HG03066 (cell line): ENCODE measurements around the gene KY.

ENCODE experiments used
- ATAC-seq: cut with Tn5 transposase; IDR thresholded peaks from one replicate; pipeline ENCODE4 v1.9.1; 2021; ENCODE audit warnings: low read depth; ENCODE audit not compliant: unreplicated experiment

Gene KY

GRCh38 chr3:134675726-134676256, 25.0 kb upstream of the KY start:
- no peak for ATAC-seq

- ATAC-seq: no peak
Observed at GRCh38 chr3:134672571-134672970, 21.7 kb upstream of the KY start.

GRCh38 chr3:134667956-134668355, 17.1 kb upstream of the KY start:
- ATAC-seq: no peak

GRCh38 chr3:134667406-134667805, 16.6 kb upstream of the KY start:
- ATAC-seq: no peak

GRCh38 chr3:134666885-134667284, 16.1 kb upstream of the KY start:
- no peak for ATAC-seq

GRCh38 chr3:134666466-134666865, 15.6 kb upstream of the KY start:
- no peak for ATAC-seq

- ATAC-seq: no peak
Observed at GRCh38 chr3:134666052-134666451, 15.2 kb upstream of the KY start.

GRCh38 chr3:134665243-134665642, 14.4 kb upstream of the KY start:
- ATAC-seq: no peak

- ATAC-seq: no peak
Observed at GRCh38 chr3:134663721-134664456, 13.1 kb upstream of the KY start.

GRCh38 chr3:134660046-134660441, 9.2 kb upstream of the KY start:
- ATAC-seq: no peak

- ATAC-seq: no peak
Observed at GRCh38 chr3:134659391-134660045, 8.7 kb upstream of the KY start.

- no peak for ATAC-seq
Observed at GRCh38 chr3:134658555-134658954, 7.7 kb upstream of the KY start.

- no peak for ATAC-seq
Observed at GRCh38 chr3:134656211-134656800, 5.5 kb upstream of the KY start.

- ATAC-seq: no peak
Observed at GRCh38 chr3:134655706-134656105, 4.9 kb upstream of the KY start.

GRCh38 chr3:134654031-134654430, 3.2 kb upstream of the KY start:
- no peak for ATAC-seq

- ATAC-seq: no peak
Observed at GRCh38 chr3:134652886-134653630, 2.2 kb upstream of the KY start.

- ATAC-seq: no peak
Observed at GRCh38 chr3:134652409-134652831, 1.6 kb upstream of the KY start.

- no peak for ATAC-seq
Observed at GRCh38 chr3:134651347-134652041, 672 bp upstream of the KY start.

- ATAC-seq: no peak
Observed at GRCh38 chr3:134649106-134649705, 1.6 kb downstream of the KY start.
